GM21619 (cell line): ENCODE data around the gene RPAIN.

Experiments used
- ATAC-seq: cut with Tn5 transposase; IDR thresholded peaks from one replicate; pipeline ENCODE4 v1.9.1; 2021; ENCODE audit not compliant: unreplicated experiment

RPAIN gene

DNA sequence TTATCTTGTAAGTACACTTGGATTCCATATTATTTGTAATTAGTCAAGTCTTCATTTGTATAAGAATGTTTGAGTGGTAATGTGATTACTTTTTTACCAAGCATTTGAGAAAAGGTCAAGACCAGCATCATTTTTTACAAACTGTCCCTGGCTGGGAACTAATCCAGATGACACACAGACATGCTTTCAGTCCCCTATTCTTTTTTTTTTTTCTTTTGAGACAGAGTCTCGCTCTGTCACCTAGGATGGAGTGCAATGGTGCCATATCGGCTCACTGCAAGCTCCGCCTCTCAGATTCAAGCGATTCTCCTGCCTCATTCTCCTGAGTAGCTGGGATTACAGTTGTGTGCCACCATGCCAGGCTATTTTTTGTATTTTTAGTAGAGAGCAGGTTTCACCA, 61.5 kb downstream of the RPAIN start:
- ATAC-seq = no peak
